ENCODE results near the gene ANKRD61.
"Not testable (repeated sequence)": the region's sequence is repeated elsewhere in the genome, so short reads cannot be mapped to it uniquely, and the experiment has no call there.

The ANKRD61 gene

DNA sequence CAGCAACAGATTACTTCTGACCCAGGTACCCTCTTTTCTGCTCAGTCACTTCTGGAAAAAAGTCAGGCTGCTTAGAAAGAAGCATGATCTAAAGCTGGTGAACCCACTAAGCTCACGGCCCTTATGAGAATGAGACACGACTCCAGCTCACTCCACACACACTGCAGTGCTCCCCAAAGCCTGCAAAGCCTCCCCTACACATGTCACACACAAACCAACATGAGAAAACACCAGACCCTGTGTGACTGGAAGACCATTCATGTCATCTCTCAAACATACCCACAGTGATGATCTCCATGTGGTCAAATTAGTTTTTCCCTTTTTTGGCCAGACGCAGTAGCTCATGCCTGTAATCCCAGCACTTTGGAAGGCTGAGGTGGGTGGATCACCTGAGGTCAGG is 391 bp downstream of the ANKRD61 start:
- TF ChIP-seq, protein P1, sequence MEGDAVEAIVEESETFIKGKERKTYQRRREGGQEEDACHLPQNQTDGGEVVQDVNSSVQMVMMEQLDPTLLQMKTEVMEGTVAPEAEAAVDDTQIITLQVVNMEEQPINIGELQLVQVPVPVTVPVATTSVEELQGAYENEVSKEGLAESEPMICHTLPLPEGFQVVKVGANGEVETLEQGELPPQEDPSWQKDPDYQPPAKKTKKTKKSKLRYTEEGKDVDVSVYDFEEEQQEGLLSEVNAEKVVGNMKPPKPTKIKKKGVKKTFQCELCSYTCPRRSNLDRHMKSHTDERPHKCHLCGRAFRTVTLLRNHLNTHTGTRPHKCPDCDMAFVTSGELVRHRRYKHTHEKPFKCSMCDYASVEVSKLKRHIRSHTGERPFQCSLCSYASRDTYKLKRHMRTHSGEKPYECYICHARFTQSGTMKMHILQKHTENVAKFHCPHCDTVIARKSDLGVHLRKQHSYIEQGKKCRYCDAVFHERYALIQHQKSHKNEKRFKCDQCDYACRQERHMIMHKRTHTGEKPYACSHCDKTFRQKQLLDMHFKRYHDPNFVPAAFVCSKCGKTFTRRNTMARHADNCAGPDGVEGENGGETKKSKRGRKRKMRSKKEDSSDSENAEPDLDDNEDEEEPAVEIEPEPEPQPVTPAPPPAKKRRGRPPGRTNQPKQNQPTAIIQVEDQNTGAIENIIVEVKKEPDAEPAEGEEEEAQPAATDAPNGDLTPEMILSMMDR (IDR thresholded peaks at IDR 0.05; ENCODE audit: control extremely low read depth, extremely low read depth, low read depth, missing control alignments), result no peak
- CTCF ChIA-PET, result interaction anchor here (1.5 to 2.2 kb wide), 3 partner anchors 11 to 16 kb away, joined by 4 to 7 read pairs (median 5); no protein-coding TSS in a partner anchor
- DNase-seq (ENCODE audit: extremely low spot score), result no peak
- POLR2A ChIA-PET, result no interaction called here

DNA sequence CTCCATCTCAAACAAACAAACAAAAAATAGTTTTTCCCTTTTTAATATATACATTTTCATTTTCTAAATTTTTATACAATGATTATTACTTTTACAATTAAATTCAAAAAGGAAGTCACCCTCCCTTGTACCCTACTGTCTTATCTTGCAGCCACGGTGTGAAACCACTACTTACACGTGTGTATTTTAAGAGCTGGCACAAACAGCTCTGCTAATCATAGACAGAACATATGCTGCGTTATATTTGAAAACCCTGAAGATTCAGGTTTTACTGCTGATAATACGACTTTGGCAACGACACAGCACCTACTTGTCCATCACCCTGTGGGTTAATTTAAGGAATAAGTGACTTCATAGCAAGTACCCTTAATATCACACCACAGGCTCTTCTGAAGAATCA is 991 bp downstream of the ANKRD61 start:
- no peak for DNase-seq (ENCODE audit: extremely low spot score)
- TF ChIP-seq, protein P1 (IDR thresholded peaks at IDR 0.05; ENCODE audit: control extremely low read depth, extremely low read depth, low read depth, missing control alignments), result no peak
- ChIA-PET CTCF (interaction anchor here (1.4 to 2.2 kb wide), 4 partner anchors 9 to 17 kb away, joined by 4 to 7 read pairs (median 5); no protein-coding TSS in a partner anchor), POLR2A (no interaction called here)

DNA sequence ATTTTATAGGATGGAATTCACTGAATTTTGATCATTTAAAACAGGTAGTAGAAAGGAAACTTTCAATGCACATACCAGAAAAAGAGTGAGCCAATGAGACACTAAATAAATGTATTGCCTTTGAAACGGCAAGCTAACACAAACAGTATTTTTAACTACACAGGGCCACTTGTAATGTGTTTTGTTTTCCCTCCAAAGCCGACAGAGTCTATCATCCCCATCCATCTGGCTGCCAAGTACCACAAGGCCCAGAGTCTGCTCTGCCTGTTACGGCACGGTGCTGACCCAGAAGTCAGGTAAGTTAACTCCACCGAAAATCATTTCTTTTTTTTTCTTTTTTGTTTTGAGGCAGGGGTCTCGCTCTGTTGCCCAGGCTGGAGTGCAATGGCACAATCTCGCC is 1.5 kb downstream of the ANKRD61 start:
- DNase-seq (ENCODE audit: extremely low spot score), result no peak
- TF ChIP-seq, protein P1 (IDR thresholded peaks at IDR 0.05; ENCODE audit: control extremely low read depth, extremely low read depth, low read depth, missing control alignments), result no peak
- CTCF ChIA-PET, result interaction anchor here (1.4 to 1.5 kb wide), 2 partner anchors 9 to 12 kb away, joined by 4 to 5 read pairs; no protein-coding TSS in a partner anchor
- POLR2A ChIA-PET, result no interaction called here

DNA sequence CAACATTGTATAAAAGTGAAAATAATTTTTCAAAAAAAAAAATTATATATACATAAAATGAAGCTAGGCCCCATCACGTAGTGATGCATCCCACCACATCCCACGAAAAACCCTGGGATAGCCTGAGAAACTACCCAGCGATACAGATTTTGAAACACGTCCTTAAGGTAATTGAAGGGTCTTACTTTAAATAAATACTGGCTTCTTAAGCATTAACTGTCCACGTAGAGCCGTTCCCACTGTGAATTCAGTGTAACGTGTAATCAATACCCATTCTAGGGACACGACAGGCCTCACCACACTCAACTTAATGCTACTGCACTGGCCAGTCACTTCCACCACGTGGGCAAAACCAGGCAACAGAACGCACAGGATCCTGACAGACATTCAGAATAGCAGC is 4.0 kb downstream of the ANKRD61 start:
- ChIA-PET POLR2A (no interaction called here), CTCF (no interaction called here)
- no peak for DNase-seq (ENCODE audit: extremely low spot score)
- TF ChIP-seq, protein P1 (IDR thresholded peaks at IDR 0.05; ENCODE audit: control extremely low read depth, extremely low read depth, low read depth, missing control alignments), result no peak

DNA sequence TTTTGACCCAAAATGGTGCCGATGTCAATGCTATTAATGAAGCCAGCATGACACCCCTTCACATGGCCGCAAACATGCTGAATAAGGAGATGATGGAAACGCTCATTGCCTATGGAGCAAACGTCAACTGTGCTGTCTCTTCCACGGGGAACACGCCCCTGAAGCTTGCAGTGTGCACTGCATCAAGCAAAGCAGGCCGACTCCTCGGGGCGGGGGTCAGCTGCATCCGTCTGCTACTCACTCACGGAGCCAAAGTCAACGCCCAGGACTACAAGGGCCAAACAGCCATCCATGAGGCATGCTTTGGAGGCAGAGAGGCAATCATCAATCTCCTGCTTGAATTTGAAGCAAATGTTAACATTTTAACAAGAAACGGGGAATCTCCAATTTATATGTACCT is 4.5 kb downstream of the ANKRD61 start:
- POLR2A ChIA-PET, result no interaction called here

DNA sequence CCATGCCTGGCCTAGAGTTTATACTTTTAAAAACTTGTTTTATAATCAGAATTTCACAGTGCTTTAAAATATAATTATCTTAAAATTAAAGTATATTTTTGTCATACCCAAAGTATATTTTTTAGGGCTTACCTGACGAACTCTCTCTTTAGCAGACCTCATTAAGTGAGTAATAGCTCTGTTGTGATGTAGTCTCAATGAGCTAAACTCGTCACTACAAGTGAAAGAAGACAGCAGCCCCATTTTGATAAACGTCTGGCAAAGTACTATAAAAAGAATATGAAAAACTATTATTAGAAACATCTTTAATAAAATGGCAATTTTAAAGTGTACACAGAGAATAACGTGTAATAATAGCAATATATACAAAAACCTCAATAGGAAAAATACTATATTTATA is 18.6 kb downstream of the ANKRD61 start:
- ChIA-PET POLR2A (no interaction called here), CTCF (interaction anchor here (1.0 kb wide), 1 partner anchor 9 kb away, joined by 3 read pairs; no protein-coding TSS in a partner anchor)
- TF ChIP-seq, protein P1 (IDR thresholded peaks at IDR 0.05; ENCODE audit: control extremely low read depth, extremely low read depth, low read depth, missing control alignments), result no peak
- DNase-seq (ENCODE audit: extremely low spot score), result no peak

More for the DNA sequence above, 4.5 kb downstream of the ANKRD61 start:
- CTCF ChIA-PET, result no interaction called here
- no peak for DNase-seq (ENCODE audit: extremely low spot score)
- TF ChIP-seq, protein P1 (IDR thresholded peaks at IDR 0.05; ENCODE audit: control extremely low read depth, extremely low read depth, low read depth, missing control alignments), result no peak

DNA sequence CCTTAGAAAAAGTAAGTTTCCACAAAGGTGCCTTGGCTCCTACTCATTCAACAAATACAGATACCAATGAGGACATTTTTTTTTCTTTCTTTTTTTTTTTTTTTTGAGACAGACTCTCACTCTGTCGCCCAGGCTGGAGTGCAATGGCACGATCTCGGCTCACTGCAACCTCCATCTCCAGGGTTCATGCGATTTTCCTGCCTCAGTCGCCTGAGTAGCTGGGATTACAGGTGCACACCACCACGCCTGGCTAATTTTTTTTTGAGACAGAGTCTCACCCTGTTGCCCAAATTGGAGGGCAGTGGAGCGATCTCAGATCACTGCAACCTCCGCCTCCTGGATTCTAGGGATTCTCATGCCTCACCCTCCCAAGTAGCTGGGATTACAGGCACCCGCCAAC is 20.0 kb downstream of the ANKRD61 start:
- DNase-seq (ENCODE audit: extremely low spot score); CTCF ChIA-PET; POLR2A ChIA-PET: not testable (repeated sequence)

Measured in GM10248 (cell line).